Tracheal epithelial cell (primary cell): ENCODE results near the gene SLC46A2. TPM values are rescaled to one million over a fixed set of nuclear protein-coding genes. Genes with fewer than 3 reads are reported as not detected.

Source experiments
- total RNA-seq: library from RNA; depleted of rRNA; stranded (reverse); fragments of >200 nt; gene quantifications from 2 replicates; pipeline ENCODE4 v1.2.1, GENCODE V29; 2014

SLC46A2 gene
- not detected in 2 replicates for total RNA-seq

GRCh38 chr9:112890106-112891081 is at the start of gene SLC46A2:
TSS of gene SLC46A2 (minus strand) at chr9:112890876. CDS start at chr9:112890681, 195 bp downstream.

Other genes starting within 250 kb of the SLC46A2 start
- 17.1 and 19.8 TPM in 2 replicates for gene INIP, start 172.8 kb downstream of the SLC46A2 start, total RNA-seq
- gene SNX30, start 140.1 kb downstream of the SLC46A2 start, total RNA-seq: 11.1 and 12.0 TPM in 2 replicates
- 0.96 and 1.1 TPM in 2 replicates for gene ZNF883, start 121.3 kb upstream of the SLC46A2 start, total RNA-seq
- 0.48 and 0.64 TPM in 2 replicates for gene ZFP37, start 165.8 kb upstream of the SLC46A2 start, total RNA-seq